GM18505 (cell line): ENCODE measurements around the gene CDKL2.

Experiments used
- ATAC-seq: cut with Tn5 transposase; IDR thresholded peaks from one replicate; pipeline ENCODE4 v1.9.1; 2021; ENCODE audit not compliant: unreplicated experiment
- POLR2A ChIP-seq: IDR thresholded peaks from 4 replicates; pipeline ENCODE4 v1.6.1; 2011; ENCODE audit warnings: borderline replicate concordance; ENCODE audit not compliant: insufficient read depth, insufficient read length; ENCODE audit errors: extremely low read depth

The CDKL2 gene

GRCh38 chr4:75660491-75660890, 30.2 kb upstream of the CDKL2 start:
- ATAC-seq: no peak
- no peak for TF ChIP-seq POLR2A

- no peak for ATAC-seq
- no peak for TF ChIP-seq POLR2A
Measured at GRCh38 chr4:75659512-75660031, 29.2 kb upstream of the CDKL2 start.

DNA sequence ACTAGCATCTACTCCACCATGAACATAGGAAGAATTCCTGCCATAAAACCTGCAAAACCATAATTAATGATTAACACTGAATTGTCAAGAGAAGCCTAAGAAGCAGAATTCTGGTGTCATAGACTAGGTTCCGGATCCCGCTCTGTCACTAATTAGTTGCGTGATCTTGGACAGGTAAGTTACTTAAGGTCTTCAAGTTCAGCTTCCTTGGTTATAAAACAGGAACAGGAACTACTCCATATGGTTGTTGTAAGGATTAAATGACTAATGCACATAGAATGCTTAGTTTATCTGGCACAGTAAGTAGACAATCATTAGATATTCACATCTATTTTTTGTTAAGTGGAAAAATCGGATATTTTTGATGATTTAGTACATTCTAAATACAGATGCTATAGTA, 28.5 kb upstream of the CDKL2 start:
- TF ChIP-seq POLR2A: no peak
- no peak for ATAC-seq

GRCh38 chr4:75655562-75655961, 25.2 kb upstream of the CDKL2 start:
- TF ChIP-seq POLR2A: no peak
- ATAC-seq: no peak

- ATAC-seq: no peak
Measured at GRCh38 chr4:75654905-75655304, 24.6 kb upstream of the CDKL2 start.

GRCh38 chr4:75653845-75654503, 23.6 kb upstream of the CDKL2 start:
- TF ChIP-seq POLR2A: no peak
- ATAC-seq: no peak

More at GRCh38 chr4:75654905-75655304, 24.6 kb upstream of the CDKL2 start:
- no peak for TF ChIP-seq POLR2A

DNA sequence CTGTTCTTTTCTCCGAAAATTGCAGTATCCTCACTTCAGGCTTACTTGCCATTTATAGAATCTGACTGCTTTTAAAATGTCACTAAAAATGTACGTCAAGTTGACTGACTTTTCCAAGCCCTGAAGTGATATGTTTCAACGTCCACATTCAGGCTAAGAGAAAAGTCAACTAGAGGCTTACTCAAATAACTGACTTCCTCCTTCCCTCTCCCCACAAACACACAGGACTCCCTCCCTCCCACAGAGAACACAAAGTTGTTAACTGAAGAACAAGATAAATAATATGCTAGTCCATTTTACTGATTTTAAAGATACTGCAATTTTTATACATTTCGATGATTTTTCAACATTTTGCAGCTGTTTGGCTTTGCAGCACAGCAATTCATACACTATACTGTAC, 13.8 kb upstream of the CDKL2 start:
- no peak for TF ChIP-seq POLR2A
- ATAC-seq: no peak

- ATAC-seq: no peak
- no peak for TF ChIP-seq POLR2A
Measured at GRCh38 chr4:75643651-75644050, 13.3 kb upstream of the CDKL2 start.

- TF ChIP-seq POLR2A: no peak
- ATAC-seq: no peak
Measured at GRCh38 chr4:75639124-75639695, 8.9 kb upstream of the CDKL2 start.

DNA sequence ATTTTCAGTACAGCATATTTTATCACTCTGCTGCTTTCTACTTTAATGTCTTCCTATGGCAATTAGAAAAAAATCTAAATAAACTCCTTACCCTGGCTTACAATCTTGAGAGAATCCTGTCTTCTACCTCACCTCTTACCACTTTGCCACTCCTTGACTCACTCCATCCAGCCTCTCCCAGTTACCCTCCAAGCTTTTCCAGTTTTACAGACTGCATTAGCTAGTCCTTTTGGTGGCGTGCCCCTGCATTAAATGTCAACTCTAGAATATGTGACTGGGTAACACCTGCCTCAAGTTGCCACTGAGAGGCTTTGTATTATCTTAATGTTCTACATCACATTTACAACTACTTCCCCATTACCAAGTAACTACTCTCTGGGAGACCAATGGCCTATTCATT, 7.5 kb upstream of the CDKL2 start:
- no peak for ATAC-seq
- no peak for TF ChIP-seq POLR2A

- no peak for ATAC-seq
- TF ChIP-seq POLR2A: no peak
Measured at GRCh38 chr4:75637176-75637575, 6.8 kb upstream of the CDKL2 start.

GRCh38 chr4:75634951-75635350, 4.6 kb upstream of the CDKL2 start:
- ATAC-seq: no peak
- no peak for TF ChIP-seq POLR2A

GRCh38 chr4:75634281-75634680, 4.0 kb upstream of the CDKL2 start:
- TF ChIP-seq POLR2A: no peak
- no peak for ATAC-seq

- no peak for TF ChIP-seq POLR2A
- ATAC-seq: no peak
Measured at GRCh38 chr4:75633846-75634245, 3.5 kb upstream of the CDKL2 start.
